Smooth muscle cell (in vitro differentiated cells): ENCODE data around the gene AFAP1L2. TPM values are rescaled to one million over a fixed set of nuclear protein-coding genes. Genes with fewer than 3 reads are reported as not detected.

ENCODE experiments used
- DNase-seq: peaks from one replicate; lab custom pipeline; 2025; ENCODE audit not compliant: unreplicated experiment; lab: John Stamatoyannopoulos, UW
- H2AFZ ChIP-seq: fragments of 200-600 bp; sonication (generic); 2 replicates; pipeline ENCODE4 v1.6.0; 2016; ENCODE audit warnings: antibody characterized with exemption, low read depth, mild to moderate bottlenecking
- H3F3A ChIP-seq: fragments of 200-600 bp; sonication (generic); 2 replicates; pipeline ENCODE4 v1.6.0; 2017; ENCODE audit warnings: antibody characterized with exemption, low read depth
- H3K27ac ChIP-seq: fragments of 200-600 bp; sonication (generic); 2 replicates; pipeline ENCODE4 v1.5.1; 2016; ENCODE audit warnings: low read depth, mild to moderate bottlenecking
- H3K27me3 ChIP-seq: fragments of 200-600 bp; sonication (generic); 2 replicates; pipeline ENCODE4 v1.6.1; 2016; ENCODE audit warnings: low read depth, mild to moderate bottlenecking
- H3K36me3 ChIP-seq: fragments of 200-600 bp; sonication (generic); 2 replicates; pipeline ENCODE4 v1.5.1; 2016; ENCODE audit warnings: low read depth
- H3K4me1 ChIP-seq: fragments of 200-600 bp; sonication (generic); 2 replicates; pipeline ENCODE4 v1.5.1; 2016; ENCODE audit warnings: low read depth
- H3K4me2 ChIP-seq: fragments of 200-600 bp; sonication (generic); 2 replicates; pipeline ENCODE4 v1.6.0; 2016; ENCODE audit warnings: mild to moderate bottlenecking
- H3K4me3 ChIP-seq: fragments of 200-600 bp; sonication (generic); 2 replicates; pipeline ENCODE4 v1.5.1; 2016; ENCODE audit warnings: mild to moderate bottlenecking
- H3K79me2 ChIP-seq: fragments of 200-600 bp; sonication (generic); 2 replicates; pipeline ENCODE4 v1.6.0; 2016; ENCODE audit warnings: low read depth, mild to moderate bottlenecking
- H3K9ac ChIP-seq: fragments of 200-600 bp; sonication (generic); 2 replicates; pipeline ENCODE4 v1.6.0; 2016; ENCODE audit warnings: low read depth
- H3K9me3 ChIP-seq: fragments of 200-600 bp; sonication (generic); replicated peaks from 2 replicates; pipeline ENCODE4 v1.5.1; 2016; ENCODE audit warnings: low read depth
- H4K20me1 ChIP-seq: fragments of 200-600 bp; sonication (generic); 2 replicates; pipeline ENCODE4 v1.6.0; 2016; ENCODE audit warnings: low read depth
- whole genome bisulfite sequencing: methylation state at CpG from one replicate; pipeline ENCODE4 v1.1.7; 2016; ENCODE audit warnings: low lambda C conversion rate; 5-methylcytosine and 5-hydroxymethylcytosine counted together
- polyA plus RNA-seq: library from polyadenylated mRNA; unstranded; fragments of >200 nt; fragmentation: Nextera tagmentation; extraction: Ambion mirVana; gene quantifications from 2 replicates; pipeline ENCODE4 v1.2.1, GENCODE V29; 2016
- total RNA-seq: library from RNA; depleted of rRNA; stranded (reverse); fragments of >200 nt; gene quantifications from 2 replicates; pipeline ENCODE4 v1.2.3, GENCODE V29; 2014
- TF ChIP-seq, protein P1 (sequence below): fragments of 200-600 bp; sonication (generic); IDR thresholded peaks from 2 replicates; pipeline ENCODE4 v1.5.1; 2017; ENCODE audit warnings: borderline replicate concordance, mild to moderate bottlenecking, antibody characterized with exemption; ENCODE audit not compliant: insufficient read depth, poor library complexity, severe bottlenecking

Gene AFAP1L2
- total and polyA plus RNA-seq, 2 experiments from 2014 or later, result 43.3 to 47.2 TPM

DNA sequence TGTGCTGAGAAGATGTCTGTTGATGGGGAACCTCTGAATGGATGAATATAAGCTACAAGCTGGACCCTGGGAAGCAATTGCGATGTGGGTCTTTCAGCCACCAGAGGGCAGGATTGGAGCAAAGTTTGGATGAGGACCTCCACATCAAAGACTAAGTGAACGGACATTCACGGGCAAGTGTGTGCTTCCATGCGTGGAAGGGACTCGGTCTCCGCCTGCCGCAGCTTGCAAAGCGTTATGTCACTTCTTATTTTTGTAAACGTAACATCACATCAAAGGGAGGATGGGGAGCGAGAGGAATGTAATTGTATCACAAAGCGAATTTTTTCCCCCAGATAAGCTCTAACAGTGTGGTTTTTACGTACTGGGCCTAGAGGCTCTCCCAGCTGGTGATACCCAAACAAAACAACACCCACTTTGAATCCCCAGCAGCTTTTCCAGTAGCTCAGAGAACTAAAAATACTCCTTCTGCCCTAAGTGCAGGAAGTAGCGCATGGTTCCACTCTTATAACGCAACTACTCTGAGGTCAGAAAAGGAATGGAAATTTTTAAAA, 100.2 kb downstream of the AFAP1L2 start:
- Histone ChIP-seq H3K4me1 (no peaks in the 10 kb centered on the region), H3K27ac (peak overlapping the region; percentile 9), H3K36me3 (peaks cover 4% of the 10 kb centered on the region), H3F3A (no peaks in the 10 kb centered on the region), H3K27me3 (no peaks in the 10 kb centered on the region), H3K9me3 (no peaks in the 10 kb centered on the region), H4K20me1 (no peaks in the 10 kb centered on the region), H3K4me2 (peak overlapping the region; percentile 62), H3K79me2 (no peaks in the 10 kb centered on the region), H3K4me3 (peak overlapping the region; percentile 35), H2AFZ (no peak overlapping the region), H3K9ac (no peak overlapping the region)
- TF ChIP-seq, protein P1, sequence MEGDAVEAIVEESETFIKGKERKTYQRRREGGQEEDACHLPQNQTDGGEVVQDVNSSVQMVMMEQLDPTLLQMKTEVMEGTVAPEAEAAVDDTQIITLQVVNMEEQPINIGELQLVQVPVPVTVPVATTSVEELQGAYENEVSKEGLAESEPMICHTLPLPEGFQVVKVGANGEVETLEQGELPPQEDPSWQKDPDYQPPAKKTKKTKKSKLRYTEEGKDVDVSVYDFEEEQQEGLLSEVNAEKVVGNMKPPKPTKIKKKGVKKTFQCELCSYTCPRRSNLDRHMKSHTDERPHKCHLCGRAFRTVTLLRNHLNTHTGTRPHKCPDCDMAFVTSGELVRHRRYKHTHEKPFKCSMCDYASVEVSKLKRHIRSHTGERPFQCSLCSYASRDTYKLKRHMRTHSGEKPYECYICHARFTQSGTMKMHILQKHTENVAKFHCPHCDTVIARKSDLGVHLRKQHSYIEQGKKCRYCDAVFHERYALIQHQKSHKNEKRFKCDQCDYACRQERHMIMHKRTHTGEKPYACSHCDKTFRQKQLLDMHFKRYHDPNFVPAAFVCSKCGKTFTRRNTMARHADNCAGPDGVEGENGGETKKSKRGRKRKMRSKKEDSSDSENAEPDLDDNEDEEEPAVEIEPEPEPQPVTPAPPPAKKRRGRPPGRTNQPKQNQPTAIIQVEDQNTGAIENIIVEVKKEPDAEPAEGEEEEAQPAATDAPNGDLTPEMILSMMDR, result peak; percentile 84
- 12% methylated on average over 14 of the region's 14 CpGs for WGBS
- DNase-seq, result peak; percentile 41

DNA sequence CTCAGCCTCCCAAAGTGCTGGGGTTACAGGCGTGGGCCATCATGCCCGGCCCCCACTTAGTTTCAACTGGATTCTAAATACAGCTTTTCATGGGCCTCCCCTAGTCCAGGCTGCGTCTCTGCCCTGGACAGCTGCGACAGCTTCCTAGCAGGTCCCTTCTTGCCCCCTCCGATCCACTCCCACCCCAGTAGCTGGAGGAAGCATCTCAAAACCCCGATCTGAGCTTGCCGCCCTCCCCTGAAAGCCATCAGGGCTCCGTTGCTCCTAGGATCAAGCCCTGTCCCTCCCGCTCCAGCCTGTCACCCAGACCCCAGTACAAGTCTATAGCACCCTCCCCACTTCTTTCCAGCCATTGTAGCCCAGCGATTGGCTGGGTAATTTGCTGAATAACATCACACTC, 100.7 kb downstream of the AFAP1L2 start:
- no peaks in the 10 kb centered on the region for H3F3A ChIP-seq
- no peak overlapping the region for H3K4me2 ChIP-seq
- H3K4me3 ChIP-seq, result no peak overlapping the region
- H3K9ac ChIP-seq, result no peak overlapping the region
- no peaks in the 10 kb centered on the region for H4K20me1 ChIP-seq
- peaks cover 7% of the 10 kb centered on the region for H3K36me3 ChIP-seq
- no peaks in the 10 kb centered on the region for H3K4me1 ChIP-seq
- 82% methylated on average over 10 of the region's 10 CpGs for WGBS
- no peaks in the 10 kb centered on the region for H3K9me3 ChIP-seq
- H3K27ac ChIP-seq, result no peak overlapping the region
- H3K79me2 ChIP-seq, result no peaks in the 10 kb centered on the region
- no peak for DNase-seq
- H2AFZ ChIP-seq, result no peak overlapping the region
- TF ChIP-seq, protein P1, result no peak
- H3K27me3 ChIP-seq, result no peaks in the 10 kb centered on the region

DNA sequence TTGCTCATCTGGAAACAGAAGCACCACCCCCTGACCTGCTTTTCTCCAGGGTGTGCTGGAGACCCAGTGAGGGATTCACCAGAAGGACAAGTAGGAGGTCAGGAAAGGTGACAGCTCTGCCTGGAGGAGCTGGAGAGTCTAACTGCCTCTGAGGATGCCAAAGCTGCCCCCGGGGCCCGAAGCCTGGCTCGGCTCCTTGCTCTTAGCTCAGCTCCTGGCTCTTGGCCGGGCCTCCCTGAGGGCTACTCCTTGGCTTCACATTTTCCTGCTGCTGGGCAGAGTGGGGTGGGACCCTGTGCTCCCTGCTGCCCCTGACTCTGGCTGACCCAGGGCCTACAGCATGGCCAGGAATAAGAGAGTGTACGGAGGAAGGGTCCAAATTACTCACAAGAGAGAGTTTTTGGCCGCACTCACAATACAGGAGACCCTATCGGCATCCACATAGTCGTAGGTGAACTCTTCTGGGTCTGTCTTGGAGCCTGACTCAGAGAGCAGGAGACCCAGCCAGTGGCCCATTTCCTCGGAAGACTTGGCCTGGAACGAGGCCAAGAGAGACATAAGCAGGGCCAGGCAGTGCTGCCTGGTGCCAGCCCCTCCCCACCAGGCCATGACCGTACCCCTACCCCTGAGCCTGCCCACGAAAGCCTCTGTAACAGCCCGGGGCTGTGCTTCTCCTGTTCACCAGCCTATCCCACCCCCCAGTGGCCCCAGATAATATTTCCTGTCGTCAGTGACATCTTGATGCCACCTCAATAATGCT, 102.2 kb downstream of the AFAP1L2 start:
- no peak for DNase-seq
- H3K4me2 ChIP-seq, result no peak overlapping the region
- no peaks in the 10 kb centered on the region for H3K27me3 ChIP-seq
- peaks cover 14% of the 10 kb centered on the region for H3K36me3 ChIP-seq
- no peaks in the 10 kb centered on the region for H4K20me1 ChIP-seq
- no peaks in the 10 kb centered on the region for H3F3A ChIP-seq
- H3K9me3 ChIP-seq, result no peaks in the 10 kb centered on the region
- no peak overlapping the region for H3K27ac ChIP-seq
- 91% methylated on average over 14 of the region's 14 CpGs for whole genome bisulfite sequencing
- TF ChIP-seq, protein P1, result no peak
- no peak overlapping the region for H2AFZ ChIP-seq
- H3K9ac ChIP-seq, result no peak overlapping the region
- H3K4me1 ChIP-seq, result no peaks in the 10 kb centered on the region
- no peaks in the 10 kb centered on the region for H3K79me2 ChIP-seq
- no peak overlapping the region for H3K4me3 ChIP-seq
